ENCODE data around the gene NAV2.

- TF ChIP-seq EZH2 (IDR thresholded peaks at IDR 0.05), result no peak
- no peak for TF ChIP-seq CTCF (IDR thresholded peaks at IDR 0.05 in 2 of 3, conservative IDR thresholded peaks at IDR 0.05 in 1 of 3; ENCODE audit: borderline replicate concordance in 1 of 3, insufficient read depth in 1 of 3, low read depth in 2 of 3, low read length in 2 of 3)
- no peak for TF ChIP-seq POLR2A (IDR thresholded peaks at IDR 0.05; ENCODE audit: borderline replicate concordance, extremely low read depth, insufficient read depth, insufficient read length)
- TF ChIP-seq POLR2AphosphoS5 (IDR thresholded peaks at IDR 0.05; ENCODE audit: low read depth, low read length), result no peak
- no peak for TF ChIP-seq JUND (IDR thresholded peaks at IDR 0.05)
- TF ChIP-seq SRF (IDR thresholded peaks at IDR 0.05; ENCODE audit: low read depth), result no peak
These were observed 441.7 kb downstream of the NAV2 start for GRCh38 chr11:20154381-20154780.

Measured in HCT116 (cell line).